ENCODE measurements around the gene SLC1A7. TPM values are rescaled to one million over a fixed set of nuclear protein-coding genes. Genes with fewer than 3 reads are reported as not detected.

The SLC1A7 gene
- total RNA-seq, 1 experiment from 2014 or later, result 0.31 TPM

DNA sequence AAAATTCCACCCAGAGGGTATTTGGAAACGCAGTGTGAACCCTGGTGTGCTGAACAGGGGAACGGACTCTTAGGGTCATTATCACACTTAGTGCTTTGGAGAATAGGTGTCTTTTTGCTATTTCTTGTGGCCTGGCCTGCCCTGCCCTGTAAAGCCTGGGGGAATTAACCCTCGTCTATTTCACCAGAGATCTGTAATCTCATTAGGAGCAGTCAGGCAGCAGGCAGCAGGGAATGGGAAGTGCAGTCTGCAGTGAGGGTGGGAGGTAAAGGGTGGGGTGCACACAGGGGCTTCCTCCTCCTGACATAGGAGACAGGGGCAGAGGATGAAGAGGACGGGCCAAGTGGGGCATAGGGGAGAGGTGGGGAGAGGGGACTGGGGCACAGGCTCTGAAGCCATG is 1.1 kb upstream of the SLC1A7 start:
- POLR2A ChIA-PET, result no interaction called here
- Histone ChIP-seq H3K9me3 (ENCODE audit: control insufficient read depth, insufficient read depth, low read depth, low read length) (no peaks in the 10 kb centered on the region), H3K27me3 (ENCODE audit: control insufficient read depth, insufficient read depth, low read length) (no peaks in the 10 kb centered on the region), H3K4me3 (ENCODE audit: low read depth in 2 of 2, low read length in 2 of 2) (no peak overlapping the region), H3K27ac (ENCODE audit: low read length) (no peak overlapping the region), H3K36me3 (ENCODE audit: control insufficient read depth, insufficient read depth, low read length) (no peaks in the 10 kb centered on the region), H3K4me1 (ENCODE audit: control insufficient read depth, insufficient read depth, low read length) (peaks cover 2% of the 10 kb centered on the region; the same call in 1 of the 2 replicates)
- ATAC-seq (no peak), DNase-seq (ENCODE audit: low read depth, low spot score) (no peak)
- intact Hi-C loops (cut with micrococcal nuclease; ENCODE audit: unreplicated experiment), result no loop called here
- in situ Hi-C loops (cut with HindIII; ENCODE audit: low pct_unique_long_range_greater_than_20kb, low sequenced_read_pairs), result no loop called here
- CTCF ChIA-PET, result no interaction called here
- TF ChIP-seq TCF7L2 (IDR thresholded peaks at IDR 0.05; ENCODE audit: low read depth, low read length) (no peak), SIN3A (IDR thresholded peaks at IDR 0.05; ENCODE audit: borderline replicate concordance, insufficient read depth, low read depth, low read length) (no peak)
- TF ChIP-seq, protein P1, sequence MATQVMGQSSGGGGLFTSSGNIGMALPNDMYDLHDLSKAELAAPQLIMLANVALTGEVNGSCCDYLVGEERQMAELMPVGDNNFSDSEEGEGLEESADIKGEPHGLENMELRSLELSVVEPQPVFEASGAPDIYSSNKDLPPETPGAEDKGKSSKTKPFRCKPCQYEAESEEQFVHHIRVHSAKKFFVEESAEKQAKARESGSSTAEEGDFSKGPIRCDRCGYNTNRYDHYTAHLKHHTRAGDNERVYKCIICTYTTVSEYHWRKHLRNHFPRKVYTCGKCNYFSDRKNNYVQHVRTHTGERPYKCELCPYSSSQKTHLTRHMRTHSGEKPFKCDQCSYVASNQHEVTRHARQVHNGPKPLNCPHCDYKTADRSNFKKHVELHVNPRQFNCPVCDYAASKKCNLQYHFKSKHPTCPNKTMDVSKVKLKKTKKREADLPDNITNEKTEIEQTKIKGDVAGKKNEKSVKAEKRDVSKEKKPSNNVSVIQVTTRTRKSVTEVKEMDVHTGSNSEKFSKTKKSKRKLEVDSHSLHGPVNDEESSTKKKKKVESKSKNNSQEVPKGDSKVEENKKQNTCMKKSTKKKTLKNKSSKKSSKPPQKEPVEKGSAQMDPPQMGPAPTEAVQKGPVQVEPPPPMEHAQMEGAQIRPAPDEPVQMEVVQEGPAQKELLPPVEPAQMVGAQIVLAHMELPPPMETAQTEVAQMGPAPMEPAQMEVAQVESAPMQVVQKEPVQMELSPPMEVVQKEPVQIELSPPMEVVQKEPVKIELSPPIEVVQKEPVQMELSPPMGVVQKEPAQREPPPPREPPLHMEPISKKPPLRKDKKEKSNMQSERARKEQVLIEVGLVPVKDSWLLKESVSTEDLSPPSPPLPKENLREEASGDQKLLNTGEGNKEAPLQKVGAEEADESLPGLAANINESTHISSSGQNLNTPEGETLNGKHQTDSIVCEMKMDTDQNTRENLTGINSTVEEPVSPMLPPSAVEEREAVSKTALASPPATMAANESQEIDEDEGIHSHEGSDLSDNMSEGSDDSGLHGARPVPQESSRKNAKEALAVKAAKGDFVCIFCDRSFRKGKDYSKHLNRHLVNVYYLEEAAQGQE (IDR thresholded peaks at IDR 0.05; ENCODE audit: insufficient read depth in 1 of 2, low read depth in 2 of 2, low read length in 1 of 2), result no peak
- BruUV-seq (replicated peaks), result no TSS peak

DNA sequence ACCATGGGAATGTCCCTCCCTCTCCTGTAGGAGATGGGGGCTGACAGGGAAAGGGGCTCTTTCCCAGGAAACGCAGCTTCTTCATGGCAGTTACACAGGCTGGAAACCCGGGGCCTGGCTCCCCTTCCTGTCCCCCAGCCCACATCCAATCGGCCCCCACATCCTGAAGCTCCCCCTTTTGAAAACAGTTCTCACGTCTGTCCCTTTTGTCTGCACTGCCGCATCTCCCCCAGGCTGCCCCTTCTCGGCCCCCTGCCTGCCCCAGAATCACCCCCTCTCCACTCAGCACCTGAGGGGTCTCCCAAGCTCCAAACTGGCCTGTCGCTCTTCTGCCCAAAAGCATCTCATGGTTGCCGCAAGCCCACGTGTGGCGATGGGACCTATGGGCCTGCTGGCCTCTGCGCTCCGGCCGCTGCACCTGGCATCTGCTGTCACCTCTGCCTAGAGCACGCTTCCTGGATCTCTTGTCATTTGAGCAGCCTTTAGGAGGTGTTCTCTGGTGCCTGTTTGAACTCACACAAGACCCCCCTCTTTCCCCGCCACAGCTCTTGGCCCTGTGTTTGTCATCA is 867 bp downstream of the SLC1A7 start:
- POLR2A ChIA-PET, result no interaction called here
- Histone ChIP-seq H3K27me3 (ENCODE audit: control insufficient read depth, insufficient read depth, low read length) (no peaks in the 10 kb centered on the region), H3K27ac (ENCODE audit: low read length) (no peak overlapping the region), H3K36me3 (ENCODE audit: control insufficient read depth, insufficient read depth, low read length) (no peaks in the 10 kb centered on the region), H3K4me1 (ENCODE audit: control insufficient read depth, insufficient read depth, low read length) (peaks cover 2% of the 10 kb centered on the region; the same call in 1 of the 2 replicates), H3K9me3 (ENCODE audit: control insufficient read depth, insufficient read depth, low read depth, low read length) (peaks cover 3% of the 10 kb centered on the region; the same call in 1 of the 2 replicates), H3K4me3 (ENCODE audit: low read depth in 2 of 2, low read length in 2 of 2) (no peak overlapping the region)
- intact Hi-C loops (cut with micrococcal nuclease; ENCODE audit: unreplicated experiment), result no loop called here
- in situ Hi-C loops (cut with HindIII; ENCODE audit: low pct_unique_long_range_greater_than_20kb, low sequenced_read_pairs), result no loop called here
- no TSS peak for BruUV-seq (replicated peaks)
- CTCF ChIA-PET, result no interaction called here
- ATAC-seq, result no peak
- no peak for DNase-seq (ENCODE audit: low read depth, low spot score)
- TF ChIP-seq, protein P1 (IDR thresholded peaks at IDR 0.05; ENCODE audit: insufficient read depth in 1 of 2, low read depth in 2 of 2, low read length in 1 of 2), result no peak
- TF ChIP-seq, protein P2, sequence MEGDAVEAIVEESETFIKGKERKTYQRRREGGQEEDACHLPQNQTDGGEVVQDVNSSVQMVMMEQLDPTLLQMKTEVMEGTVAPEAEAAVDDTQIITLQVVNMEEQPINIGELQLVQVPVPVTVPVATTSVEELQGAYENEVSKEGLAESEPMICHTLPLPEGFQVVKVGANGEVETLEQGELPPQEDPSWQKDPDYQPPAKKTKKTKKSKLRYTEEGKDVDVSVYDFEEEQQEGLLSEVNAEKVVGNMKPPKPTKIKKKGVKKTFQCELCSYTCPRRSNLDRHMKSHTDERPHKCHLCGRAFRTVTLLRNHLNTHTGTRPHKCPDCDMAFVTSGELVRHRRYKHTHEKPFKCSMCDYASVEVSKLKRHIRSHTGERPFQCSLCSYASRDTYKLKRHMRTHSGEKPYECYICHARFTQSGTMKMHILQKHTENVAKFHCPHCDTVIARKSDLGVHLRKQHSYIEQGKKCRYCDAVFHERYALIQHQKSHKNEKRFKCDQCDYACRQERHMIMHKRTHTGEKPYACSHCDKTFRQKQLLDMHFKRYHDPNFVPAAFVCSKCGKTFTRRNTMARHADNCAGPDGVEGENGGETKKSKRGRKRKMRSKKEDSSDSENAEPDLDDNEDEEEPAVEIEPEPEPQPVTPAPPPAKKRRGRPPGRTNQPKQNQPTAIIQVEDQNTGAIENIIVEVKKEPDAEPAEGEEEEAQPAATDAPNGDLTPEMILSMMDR (IDR thresholded peaks at IDR 0.05), result no peak
- TF ChIP-seq TCF7L2 (IDR thresholded peaks at IDR 0.05; ENCODE audit: low read depth, low read length), result no peak
- TF ChIP-seq SIN3A (IDR thresholded peaks at IDR 0.05; ENCODE audit: borderline replicate concordance, insufficient read depth, low read depth, low read length), result no peak
- TF ChIP-seq POLR2AphosphoS5 (IDR thresholded peaks at IDR 0.05; ENCODE audit: low read depth, low read length), result no peak
